Renal cortical epithelial cell (primary cell): ENCODE measurements around the gene COX7B. TPM values are rescaled to one million over a fixed set of nuclear protein-coding genes. Genes with fewer than 3 reads are reported as not detected.
"Not testable (repeated sequence)": the region's sequence is repeated elsewhere in the genome, so short reads cannot be mapped to it uniquely, and the experiment has no call there.

Experiments used
- DNase-seq: peaks from one replicate; pipeline ENCODE4 v3.0.0-alpha.2; 2011; ENCODE audit warnings: low read depth
- total RNA-seq: library from RNA; depleted of rRNA; stranded (reverse); fragments of >200 nt; gene quantifications from 2 replicates; pipeline ENCODE4 v1.2.3, GENCODE V29; 2014

COX7B gene, protein sequence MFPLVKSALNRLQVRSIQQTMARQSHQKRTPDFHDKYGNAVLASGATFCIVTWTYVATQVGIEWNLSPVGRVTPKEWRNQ
- 694 and 695 TPM in 2 replicates for total RNA-seq

DNA sequence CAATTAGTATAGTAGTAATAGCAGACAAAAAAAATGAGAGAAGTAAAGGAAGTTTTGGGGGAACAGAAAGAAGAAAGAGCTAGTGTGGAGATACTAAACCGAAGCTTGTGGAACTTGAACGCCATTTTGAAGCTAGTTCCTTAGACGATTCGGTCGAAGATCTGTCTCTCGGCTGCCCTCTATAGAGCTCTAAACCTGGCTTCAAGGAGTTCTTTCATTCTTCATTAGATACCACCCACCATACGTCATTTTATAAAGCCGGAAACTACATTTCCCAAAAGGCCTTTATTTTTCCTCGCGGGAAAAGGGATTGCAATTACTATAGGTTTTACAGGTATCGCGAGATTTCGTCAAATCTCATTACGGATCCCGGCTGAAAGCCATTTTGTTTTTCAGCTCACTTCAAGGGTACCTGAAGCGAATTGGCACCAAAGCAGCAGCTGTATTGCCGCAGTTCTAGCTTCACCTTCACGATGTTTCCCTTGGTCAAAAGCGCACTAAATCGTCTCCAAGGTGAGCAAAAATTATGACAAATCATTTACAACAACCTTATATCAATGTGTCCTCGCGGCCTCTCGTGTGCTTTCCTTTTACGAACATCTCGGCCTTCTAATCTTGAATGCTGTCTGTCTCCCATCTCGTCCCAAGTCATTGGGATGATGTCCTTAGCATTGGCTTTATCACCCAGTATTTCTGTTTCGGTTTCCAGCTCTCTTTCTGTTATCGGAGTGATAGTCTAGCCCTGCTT, at the start of gene COX7B:
Gene COX7B, plus strand, starts transcription at position 388 of the 748 bp plus-strand sequence. Its CDS starts 86 bp downstream, at position 474.
- DNase-seq = peak; percentile 97

- no peak for DNase-seq
Measured at GRCh38 chrX:77875372-77875771, 23.9 kb upstream of the COX7B start.

DNA sequence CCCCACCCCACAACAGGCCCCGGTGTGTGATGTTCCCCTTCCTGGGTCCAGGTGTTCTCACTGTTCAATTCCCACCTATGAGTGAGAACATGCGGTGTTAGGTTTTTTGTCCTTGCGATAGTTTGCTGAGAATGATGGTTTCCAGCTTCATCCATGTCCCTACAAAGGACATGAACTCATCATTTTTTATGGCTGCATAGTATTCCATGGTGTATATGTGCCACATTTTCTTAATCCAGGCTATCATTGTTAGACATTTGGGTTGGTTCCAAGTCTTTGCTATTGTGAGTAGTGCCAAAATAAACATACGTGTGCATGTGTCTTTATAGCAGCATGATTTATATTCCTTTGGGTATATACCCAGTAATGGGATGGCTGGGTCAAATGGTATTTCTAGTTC, 17.9 kb upstream of the COX7B start:
- not testable (repeated sequence) for DNase-seq

- no peak for DNase-seq
Measured at GRCh38 chrX:77892887-77893286, 6.4 kb upstream of the COX7B start.

DNA sequence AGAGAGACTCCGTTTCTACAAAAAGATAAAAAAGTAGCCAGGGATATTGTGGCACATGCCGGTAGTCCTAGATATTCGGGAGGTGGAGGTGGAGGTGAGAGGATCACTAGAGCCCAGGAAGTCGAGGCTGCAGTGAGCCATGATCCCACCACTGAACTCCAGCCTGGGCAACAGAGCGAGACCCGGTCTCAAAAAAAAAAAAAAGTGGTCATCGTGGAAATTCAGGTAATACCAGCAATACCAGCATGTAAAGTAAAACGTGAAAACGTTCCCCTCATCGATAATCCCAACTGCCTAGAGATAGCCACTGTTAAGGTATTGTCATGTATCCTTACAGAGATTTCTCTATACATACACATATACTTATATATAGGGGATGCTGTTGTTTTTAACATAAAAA, 5.6 kb upstream of the COX7B start:
- no peak for DNase-seq

DNA sequence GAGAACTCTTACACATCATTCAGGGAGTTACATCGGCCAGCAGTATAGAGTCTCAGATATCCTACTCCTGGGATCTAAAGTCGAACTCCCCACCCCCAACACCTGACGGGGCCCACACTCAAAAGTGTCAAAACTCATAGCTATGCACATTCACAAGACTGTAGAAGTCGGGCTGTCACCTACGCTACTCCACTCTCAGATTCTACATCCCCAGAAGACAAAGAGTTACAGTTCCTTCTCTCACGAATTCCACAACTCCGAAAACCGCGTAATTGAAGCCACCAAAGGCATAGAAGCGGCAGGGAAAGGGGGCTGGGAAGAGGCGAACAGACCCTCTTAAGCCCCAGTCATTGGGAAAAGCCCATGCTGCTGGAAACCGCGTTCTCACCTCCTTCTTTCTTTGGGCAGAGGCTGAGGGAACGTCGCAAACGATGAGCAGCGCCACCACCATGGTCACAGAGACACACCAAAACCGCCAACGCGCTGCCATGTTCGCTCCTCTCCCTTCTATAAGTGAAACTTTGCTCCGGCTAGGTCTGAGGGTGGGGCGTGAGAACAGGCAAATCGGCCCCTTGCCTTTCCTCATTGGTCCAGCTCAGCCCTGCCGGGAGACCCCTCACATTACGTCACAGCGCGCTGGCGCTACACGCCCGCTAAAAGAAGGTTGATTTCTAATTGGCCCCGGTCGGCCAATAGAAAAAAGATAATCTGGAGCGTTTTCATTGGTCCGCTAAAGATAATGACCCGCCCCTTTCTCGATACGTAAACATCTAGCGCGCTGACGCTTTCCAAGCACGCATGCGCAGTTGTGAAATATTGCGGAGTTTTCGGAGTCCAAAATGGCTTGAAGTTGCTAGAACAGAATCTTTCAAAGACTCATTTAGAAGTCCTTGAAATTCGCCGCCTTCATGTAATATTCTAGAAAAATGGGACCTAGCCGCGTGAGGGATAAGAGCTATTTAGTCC, 4.1 kb upstream of the COX7B start, which contains the start of gene MAGT1:
Gene MAGT1, minus strand, starts transcription at position 515 of the 966 bp plus-strand sequence. Its CDS starts 25 bp downstream, at position 490.
- peak; percentile 93 for DNase-seq

DNA sequence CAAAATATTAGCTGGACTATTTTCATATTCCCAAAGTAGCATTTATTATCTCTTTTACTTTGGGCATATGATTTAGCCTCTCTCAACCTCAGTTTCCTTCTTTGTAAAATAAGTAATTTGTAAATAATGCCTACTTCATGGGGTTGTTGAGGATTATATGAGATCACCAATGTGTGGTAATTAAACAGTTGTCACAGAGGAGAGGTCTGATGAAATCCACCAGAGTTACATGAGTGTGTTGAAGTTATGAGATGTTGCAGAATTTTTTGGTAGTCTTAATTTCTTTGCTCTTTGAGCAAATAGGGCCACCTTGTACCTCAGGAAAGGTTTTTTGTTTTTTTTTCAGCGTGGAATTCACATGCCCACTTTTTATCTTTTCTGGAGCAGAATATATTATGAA, 1.4 kb downstream of the COX7B start:
- no peak for DNase-seq

GRCh38 chrX:77901506-77901905, 2.2 kb downstream of the COX7B start:
- no peak for DNase-seq

DNA sequence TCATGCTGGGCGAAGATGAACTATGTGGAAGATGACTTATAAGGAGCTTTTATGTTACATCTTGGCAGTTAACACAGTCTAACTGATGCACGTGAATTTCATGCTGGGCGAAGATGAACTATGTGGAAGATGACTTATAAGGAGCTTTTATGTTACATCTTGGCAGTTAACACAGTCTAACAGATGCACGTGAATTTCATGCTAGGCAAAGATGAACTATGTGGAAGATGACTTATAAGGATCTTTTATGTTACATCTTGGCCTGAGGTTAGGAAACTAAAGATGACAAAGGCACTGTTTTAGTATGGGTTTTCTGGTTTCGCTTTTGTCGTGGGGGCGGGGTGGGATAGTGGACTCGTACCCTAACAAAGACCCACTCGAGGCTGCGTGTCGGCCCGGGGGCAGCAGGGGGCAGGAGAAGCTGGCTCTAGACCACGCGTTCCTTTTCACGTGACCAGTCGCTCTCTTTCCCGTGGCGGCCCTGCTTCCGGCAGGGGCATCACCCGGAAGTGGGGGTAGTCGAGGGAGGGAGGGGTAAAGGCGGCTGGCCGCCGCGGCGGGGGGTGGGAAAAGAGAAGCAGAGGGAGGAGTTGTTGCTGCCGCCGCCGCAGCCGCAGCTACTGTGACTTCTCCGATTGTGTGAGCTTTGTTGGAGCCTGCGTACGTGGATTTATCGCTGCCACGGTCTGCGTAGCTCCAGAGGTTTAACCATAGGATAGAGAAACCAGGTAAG, 11.0 kb downstream of the COX7B start, which contains the start of gene ATP7A:
Gene ATP7A, plus strand, starts transcription at position 586 of the 733 bp plus-strand sequence. CDS start 60,949 bp downstream, outside the sequence.
- DNase-seq = peak; percentile 69

- no peak for DNase-seq
Measured at GRCh38 chrX:77917294-77917933, 18.1 kb downstream of the COX7B start.

DNA sequence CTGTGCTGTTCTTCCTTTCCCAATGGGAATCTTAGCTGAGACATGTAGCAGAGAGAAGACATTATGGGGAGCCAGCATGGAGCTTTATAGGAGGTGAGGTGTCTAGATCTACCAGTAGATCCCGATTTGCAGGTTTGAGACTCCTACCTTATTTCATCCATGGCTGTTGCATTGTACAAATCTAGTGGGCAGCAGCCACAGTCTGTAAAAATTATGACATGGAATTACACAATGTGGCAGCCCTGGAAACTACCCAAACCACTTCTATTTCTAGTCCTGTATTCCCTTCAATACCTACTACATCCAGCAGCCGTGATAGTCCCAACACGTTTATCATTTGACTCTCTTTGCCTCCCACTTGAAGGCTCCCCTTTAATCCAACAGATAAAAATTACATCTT, 19.3 kb downstream of the COX7B start:
- no peak for DNase-seq

- not testable (repeated sequence) for DNase-seq
Measured at GRCh38 chrX:77919370-77919769, 20.1 kb downstream of the COX7B start.

DNA sequence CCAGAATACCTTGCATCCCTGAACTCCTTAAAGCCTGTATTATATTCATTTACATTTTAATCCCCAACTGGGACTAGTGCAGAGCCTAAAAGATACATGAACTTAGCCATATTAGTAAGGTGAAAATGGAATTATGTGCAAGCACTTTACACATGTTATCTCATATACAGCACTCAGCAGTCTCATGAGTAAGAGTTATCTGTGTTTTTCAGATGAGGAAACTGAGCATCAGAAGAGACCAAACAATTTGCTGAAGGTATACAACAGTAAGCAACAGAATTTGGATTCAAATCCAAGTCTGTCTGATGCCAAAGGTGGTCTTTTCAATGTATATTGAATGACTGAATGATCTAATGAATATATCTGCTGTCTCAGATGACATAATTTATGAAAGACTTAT, 23.5 kb downstream of the COX7B start:
- no peak for DNase-seq

DNA sequence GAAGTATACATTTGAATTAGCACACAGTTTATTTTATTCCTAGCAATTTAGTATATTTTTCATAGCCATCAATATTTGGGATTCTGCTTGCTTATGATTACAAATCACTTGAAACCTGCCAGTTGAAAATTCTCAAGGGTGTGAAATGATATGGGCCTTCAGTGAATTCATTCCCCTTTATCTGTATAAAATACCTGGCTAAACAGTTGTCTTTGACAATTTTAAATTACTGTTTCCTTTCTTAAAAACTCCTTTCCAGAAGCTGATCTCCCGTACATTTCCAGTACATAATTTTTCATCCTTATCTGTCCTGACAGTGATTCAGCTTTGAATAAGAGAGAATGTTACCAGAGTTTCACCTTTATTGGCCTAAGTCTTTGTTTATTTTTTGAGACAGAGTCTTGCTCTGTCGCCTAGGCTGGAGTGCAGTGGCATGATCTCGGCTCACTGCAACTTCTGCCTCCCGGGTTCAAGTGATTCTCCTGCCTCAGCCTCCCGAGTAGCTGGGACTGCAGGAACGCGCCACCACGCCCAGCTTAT, 25.1 kb downstream of the COX7B start:
- no peak for DNase-seq

DNA sequence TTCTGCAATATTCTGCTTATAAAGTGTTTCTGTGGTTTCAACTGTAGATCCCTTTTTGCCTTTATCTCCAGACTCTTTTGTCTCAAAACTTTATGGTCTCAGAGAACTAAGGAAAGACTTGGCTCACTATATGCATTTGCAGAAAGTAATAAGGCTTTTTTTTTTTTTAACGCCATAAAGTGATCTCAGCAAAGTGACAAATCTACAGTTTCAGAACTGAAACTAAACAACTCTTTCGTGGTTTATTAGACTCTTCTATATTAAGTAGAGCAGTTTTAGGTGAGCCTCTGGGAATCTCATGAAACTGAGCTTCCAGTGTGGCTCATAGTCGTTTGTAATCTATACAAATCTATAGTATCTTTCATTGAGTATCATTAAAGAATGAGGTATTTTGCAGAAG, 26.5 kb downstream of the COX7B start:
- no peak for DNase-seq

DNA sequence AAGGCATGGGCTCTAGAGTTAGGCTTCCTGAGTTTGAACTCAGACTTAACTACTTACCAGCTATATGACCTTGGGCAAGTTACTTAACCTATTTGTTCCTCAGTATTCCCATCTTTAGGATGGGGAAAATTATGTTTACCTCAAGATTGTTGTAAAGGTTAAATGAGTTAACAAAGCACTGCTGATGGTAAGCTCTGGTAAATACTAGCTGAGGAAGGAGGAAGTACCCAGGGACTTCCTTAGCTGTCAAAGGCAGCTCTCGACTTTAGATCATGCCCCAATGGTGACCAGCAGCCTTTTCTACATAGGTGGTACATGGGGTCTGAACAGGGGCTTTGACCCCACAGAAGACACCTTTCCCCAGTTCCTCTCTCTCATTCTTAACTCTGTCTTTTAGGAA, 31.3 kb downstream of the COX7B start:
- no peak for DNase-seq

DNA sequence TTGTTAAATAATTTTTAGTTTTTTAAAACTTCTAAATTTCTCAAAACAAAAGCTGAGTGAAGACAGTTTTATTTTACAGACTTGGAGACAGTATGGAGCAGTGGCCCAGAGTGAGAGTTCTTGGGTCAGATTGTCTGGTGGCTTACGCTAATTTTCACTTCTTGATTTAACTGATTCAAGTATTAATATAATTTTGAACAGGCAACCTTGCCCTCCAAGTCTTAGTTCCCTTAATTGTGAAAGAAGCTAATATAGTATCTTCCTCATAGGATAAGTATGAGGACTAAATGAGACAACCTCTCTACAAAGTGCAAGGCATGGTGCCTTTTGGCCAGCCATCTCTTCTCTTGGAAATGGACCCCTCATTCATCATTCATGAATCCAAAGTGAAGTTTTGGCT, 36.6 kb downstream of the COX7B start:
- DNase-seq = no peak

DNA sequence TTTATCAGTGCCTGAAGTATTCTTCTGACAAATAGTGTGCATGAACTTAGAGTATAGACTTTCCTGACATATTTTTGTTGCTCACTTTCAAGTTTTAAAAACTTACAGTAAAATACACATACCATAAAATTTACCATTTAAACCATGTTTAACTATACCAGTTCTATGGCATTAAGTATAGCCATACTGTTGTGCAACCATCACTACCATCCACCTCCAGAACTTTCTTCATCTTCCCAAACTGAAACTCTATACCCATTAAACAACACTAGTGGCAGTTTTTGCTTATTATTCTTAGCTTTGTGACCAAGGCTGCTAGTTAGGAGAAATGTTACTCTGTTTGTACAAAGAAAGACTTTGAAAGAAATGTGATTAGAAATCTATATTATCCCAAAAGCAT, 37.0 kb downstream of the COX7B start:
- no peak for DNase-seq

- DNase-seq = peak; percentile 49
Measured at GRCh38 chrX:77937291-77937690, 38.0 kb downstream of the COX7B start.

DNA sequence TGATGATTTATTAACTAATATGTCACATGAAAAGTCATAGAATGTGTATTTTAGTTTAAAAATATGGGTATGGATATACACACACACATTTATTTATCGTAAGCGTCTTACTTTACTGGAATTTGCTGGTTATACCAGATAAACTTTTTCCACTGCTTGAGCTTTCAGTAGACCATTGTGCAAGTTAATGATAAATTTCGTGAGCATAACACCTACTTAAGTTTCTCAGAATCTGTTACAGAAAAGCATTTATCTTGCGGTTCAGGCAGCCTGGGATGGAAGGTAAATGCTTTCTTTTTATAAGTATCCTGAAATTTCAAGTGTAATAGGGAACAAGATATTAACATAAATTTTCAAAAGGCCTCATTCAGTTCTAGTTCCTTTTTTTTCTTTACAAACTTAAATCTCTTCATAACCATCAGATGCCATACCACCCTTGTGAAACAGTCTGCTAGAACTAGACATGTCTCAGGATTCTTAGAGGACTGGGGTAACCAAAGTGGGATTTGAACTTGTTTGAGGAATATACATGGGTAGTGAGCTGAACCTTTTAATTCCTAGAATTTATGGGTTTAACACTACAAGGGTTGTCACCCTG, 38.9 kb downstream of the COX7B start:
- peak; percentile 52 for DNase-seq
